Measurements from ENCODE around the gene OSBPL7. TPM values are rescaled to one million over a fixed set of nuclear protein-coding genes. Genes with fewer than 3 reads are reported as not detected.

The OSBPL7 gene
- total RNA-seq, 1 donor from 2014 or later: 20.3 TPM

DNA sequence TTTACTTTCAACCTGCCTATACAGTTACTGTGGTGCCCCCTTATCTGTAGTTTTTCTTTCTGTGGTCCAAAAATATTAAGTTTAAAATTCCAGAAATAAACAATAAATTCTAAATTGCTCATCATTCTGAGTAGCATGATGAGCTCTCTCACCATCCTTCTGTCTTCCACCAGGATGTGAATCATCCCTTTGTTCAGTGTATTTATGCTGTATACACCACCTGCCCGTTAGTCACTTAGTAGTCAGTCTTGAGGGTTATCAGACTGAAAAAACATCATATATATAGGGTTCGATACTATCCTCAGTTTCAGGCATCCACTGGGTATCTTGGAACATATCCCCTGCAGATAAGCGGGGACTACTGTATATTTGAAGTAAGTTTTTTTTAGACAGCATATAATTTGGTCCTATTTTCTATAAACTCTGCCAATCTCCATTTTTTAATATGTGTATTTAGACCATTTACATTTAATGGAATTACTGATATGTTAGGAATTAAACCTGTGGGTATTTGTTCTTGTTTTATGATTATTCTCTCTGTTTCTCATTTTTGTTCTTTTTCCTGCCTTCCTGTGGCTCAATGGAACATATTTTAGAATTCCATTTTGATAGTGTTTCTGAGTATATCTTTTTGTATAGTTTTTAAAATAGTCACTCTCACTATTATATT, 57.5 kb downstream of the OSBPL7 start:
- H3K4me3 Mint-ChIP-seq: no peak overlapping the region
- H3K27ac Mint-ChIP-seq: no peak overlapping the region

DNA sequence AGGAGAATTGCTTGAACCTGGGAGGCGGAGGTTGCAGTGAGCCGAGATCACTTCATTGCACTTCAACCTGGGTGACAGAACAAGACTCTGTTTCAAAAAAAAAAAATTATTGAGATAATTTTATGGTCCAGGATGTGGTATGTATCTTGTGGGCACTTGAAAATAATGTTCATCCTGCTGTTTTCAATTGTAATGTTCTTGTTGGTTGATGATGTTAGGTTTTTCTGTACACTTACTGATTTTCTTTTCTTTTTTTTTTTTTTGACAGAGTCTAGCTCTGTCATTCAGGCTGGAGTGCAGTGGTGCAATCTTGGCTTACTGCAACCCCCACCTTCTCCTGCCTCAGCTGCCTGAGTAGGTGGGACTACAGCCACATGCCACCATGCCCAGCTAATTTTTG, 58.9 kb downstream of the OSBPL7 start:
- no peaks in the 10 kb centered on the region for H3K4me1 Mint-ChIP-seq (ENCODE audit: unreplicated experiment)
- no peak overlapping the region for H3K4me3 Mint-ChIP-seq
- H3K27ac Mint-ChIP-seq: no peak overlapping the region
- no peaks in the 10 kb centered on the region for H3K9me3 Mint-ChIP-seq
- H3K27me3 Mint-ChIP-seq: peaks cover 56% of the 10 kb centered on the region
- TF ChIP-seq, protein P1, sequence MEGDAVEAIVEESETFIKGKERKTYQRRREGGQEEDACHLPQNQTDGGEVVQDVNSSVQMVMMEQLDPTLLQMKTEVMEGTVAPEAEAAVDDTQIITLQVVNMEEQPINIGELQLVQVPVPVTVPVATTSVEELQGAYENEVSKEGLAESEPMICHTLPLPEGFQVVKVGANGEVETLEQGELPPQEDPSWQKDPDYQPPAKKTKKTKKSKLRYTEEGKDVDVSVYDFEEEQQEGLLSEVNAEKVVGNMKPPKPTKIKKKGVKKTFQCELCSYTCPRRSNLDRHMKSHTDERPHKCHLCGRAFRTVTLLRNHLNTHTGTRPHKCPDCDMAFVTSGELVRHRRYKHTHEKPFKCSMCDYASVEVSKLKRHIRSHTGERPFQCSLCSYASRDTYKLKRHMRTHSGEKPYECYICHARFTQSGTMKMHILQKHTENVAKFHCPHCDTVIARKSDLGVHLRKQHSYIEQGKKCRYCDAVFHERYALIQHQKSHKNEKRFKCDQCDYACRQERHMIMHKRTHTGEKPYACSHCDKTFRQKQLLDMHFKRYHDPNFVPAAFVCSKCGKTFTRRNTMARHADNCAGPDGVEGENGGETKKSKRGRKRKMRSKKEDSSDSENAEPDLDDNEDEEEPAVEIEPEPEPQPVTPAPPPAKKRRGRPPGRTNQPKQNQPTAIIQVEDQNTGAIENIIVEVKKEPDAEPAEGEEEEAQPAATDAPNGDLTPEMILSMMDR (conservative IDR thresholded peaks at IDR 0.05): no peak
- no peaks in the 10 kb centered on the region for H3K36me3 Mint-ChIP-seq
- no peak for DNase-seq (ENCODE audit: extremely low spot score, unreplicated experiment)

More for the DNA sequence above, 57.5 kb downstream of the OSBPL7 start:
- peaks cover 51% of the 10 kb centered on the region for H3K27me3 Mint-ChIP-seq
- H3K36me3 Mint-ChIP-seq: no peaks in the 10 kb centered on the region
- H3K4me1 Mint-ChIP-seq (ENCODE audit: unreplicated experiment): no peaks in the 10 kb centered on the region
- no peaks in the 10 kb centered on the region for H3K9me3 Mint-ChIP-seq
- no peak for DNase-seq (ENCODE audit: extremely low spot score, unreplicated experiment)
- TF ChIP-seq, protein P1 (conservative IDR thresholded peaks at IDR 0.05): no peak

DNA sequence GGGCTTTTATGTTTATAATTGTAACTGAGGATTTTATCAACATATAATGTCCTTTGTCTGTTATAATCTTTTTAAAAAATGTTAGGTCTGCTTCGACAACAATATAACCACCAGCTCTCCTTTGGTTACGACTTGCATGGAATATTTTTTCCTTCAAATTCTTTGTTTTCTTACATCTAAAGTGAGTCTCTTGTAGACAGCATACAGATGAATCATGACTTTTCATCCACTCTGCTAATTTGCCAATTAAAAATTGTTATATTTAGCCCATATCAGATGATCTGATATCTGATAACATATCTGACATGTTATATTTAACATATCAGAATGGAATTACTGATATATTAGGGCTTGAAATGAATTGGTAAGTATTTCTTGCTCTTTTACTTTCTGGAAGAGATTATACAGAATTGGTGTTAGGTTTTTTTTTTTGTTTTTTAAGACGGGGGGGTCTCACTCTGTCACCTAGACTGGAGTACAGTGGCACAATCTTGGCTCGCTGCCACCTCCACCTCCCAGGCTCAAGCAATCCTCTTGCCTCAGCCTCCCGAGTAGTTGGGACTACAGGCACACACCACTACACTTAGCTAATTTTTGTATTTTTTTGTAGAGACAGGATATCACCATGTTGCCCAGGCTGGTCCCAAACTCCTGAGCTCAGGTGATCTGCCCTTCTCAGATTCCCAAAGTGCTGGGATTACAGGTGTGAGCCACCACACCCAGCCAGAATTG, 61.0 kb downstream of the OSBPL7 start:
- Mint-ChIP-seq H3K4me3 (no peak overlapping the region), H3K27me3 (peaks cover 51% of the 10 kb centered on the region), H3K9me3 (no peaks in the 10 kb centered on the region), H3K36me3 (no peaks in the 10 kb centered on the region), H3K4me1 (ENCODE audit: unreplicated experiment) (no peaks in the 10 kb centered on the region), H3K27ac (no peak overlapping the region)
- DNase-seq (ENCODE audit: extremely low spot score, unreplicated experiment): no peak
- TF ChIP-seq, protein P1 (conservative IDR thresholded peaks at IDR 0.05): no peak

DNA sequence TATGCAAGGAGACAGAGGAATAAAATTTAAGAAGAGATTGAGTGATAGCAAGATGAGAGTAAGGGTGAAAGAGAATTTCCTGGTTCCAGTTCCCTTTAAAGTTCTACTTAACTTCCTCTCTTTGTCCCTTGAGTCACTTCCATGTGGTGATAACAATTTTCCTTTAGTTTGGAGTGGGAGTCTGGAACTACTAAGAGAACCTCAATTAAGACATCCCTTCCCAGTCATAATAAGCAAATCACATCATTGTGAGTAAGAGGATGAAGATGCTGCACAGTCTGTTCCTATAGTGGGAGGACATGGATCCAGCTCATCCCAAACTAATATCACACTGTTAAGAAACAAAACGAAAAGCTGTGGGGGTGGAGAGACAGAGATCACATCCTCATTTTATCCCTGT, 64.2 kb downstream of the OSBPL7 start:
- Mint-ChIP-seq H3K4me1 (ENCODE audit: unreplicated experiment) (no peaks in the 10 kb centered on the region), H3K36me3 (no peaks in the 10 kb centered on the region), H3K27me3 (peaks cover 60% of the 10 kb centered on the region), H3K4me3 (no peak overlapping the region), H3K9me3 (no peaks in the 10 kb centered on the region), H3K27ac (no peak overlapping the region)
- DNase-seq (ENCODE audit: extremely low spot score, unreplicated experiment): no peak
- TF ChIP-seq, protein P1 (conservative IDR thresholded peaks at IDR 0.05): no peak

Other genes starting within 250 kb of the OSBPL7 start
- gene KPNB1, start 171.9 kb downstream of the OSBPL7 start, total RNA-seq (ENCODE audit: low replicate concordance): 300 and 372 TPM in 2 replicates
- 10.5 and 19.7 TPM in 2 replicates for gene TBKBP1, start 127.6 kb downstream of the OSBPL7 start, total RNA-seq (ENCODE audit: low replicate concordance)
- not detected in 2 replicates for gene TBX21, start 88.6 kb downstream of the OSBPL7 start, total RNA-seq (ENCODE audit: low replicate concordance)
- gene MRPL10, start 9.7 kb upstream of the OSBPL7 start, total RNA-seq (ENCODE audit: low replicate concordance): 37.7 and 49.4 TPM in 2 replicates
- gene LRRC46, start 9.9 kb upstream of the OSBPL7 start, total RNA-seq (ENCODE audit: low replicate concordance): 0.64 and 2.8 TPM in 2 replicates
- 34.9 and 45.2 TPM in 2 replicates for gene SCRN2, start 19.5 kb upstream of the OSBPL7 start, total RNA-seq (ENCODE audit: low replicate concordance)
- 19.3 and 75.1 TPM in 2 replicates for gene SP6, start 29.4 kb upstream of the OSBPL7 start, total RNA-seq (ENCODE audit: low replicate concordance)
- 16.9 and 22.0 TPM in 2 replicates for gene SP2, start 74.4 kb upstream of the OSBPL7 start, total RNA-seq (ENCODE audit: low replicate concordance)
- 12.8 and 16.3 TPM in 2 replicates for gene PNPO, start 119.8 kb upstream of the OSBPL7 start, total RNA-seq (ENCODE audit: low replicate concordance)
- 20.0 and 32.5 TPM in 2 replicates for gene PRR15L, start 136.1 kb upstream of the OSBPL7 start, total RNA-seq (ENCODE audit: low replicate concordance)
- gene CDK5RAP3, start 149.3 kb upstream of the OSBPL7 start, total RNA-seq (ENCODE audit: low replicate concordance): 187 and 217 TPM in 2 replicates
- gene COPZ2, start 216.0 kb upstream of the OSBPL7 start, total RNA-seq (ENCODE audit: low replicate concordance): 1.9 and 5.7 TPM in 2 replicates
- gene NFE2L1, start 226.6 kb upstream of the OSBPL7 start, total RNA-seq (ENCODE audit: low replicate concordance): 99.1 and 111 TPM in 2 replicates